ENCODE data around the gene KBTBD4.
"Not testable (repeated sequence)": the region's sequence is repeated elsewhere in the genome, so short reads cannot be mapped to it uniquely, and the experiment has no call there.

Gene KBTBD4

GRCh38 chr11:47550288-47551047 is 28.3 kb downstream of the KBTBD4 start:
- no peak overlapping the region for H3K4me3 ChIP-seq (ENCODE audit: low read length)
- DNase-seq (ENCODE audit: low read depth) = no peak
- no peak for TF ChIP-seq CTCF (conservative IDR thresholded peaks at IDR 0.05; ENCODE audit: low read depth, low read length)

- not testable (repeated sequence) for H3K4me3 ChIP-seq (ENCODE audit: low read length); DNase-seq (ENCODE audit: low read depth)
Observed at GRCh38 chr11:47546274-47546673, 32.5 kb downstream of the KBTBD4 start.

GRCh38 chr11:47545298-47545697 is 33.5 kb downstream of the KBTBD4 start:
- no peak for TF ChIP-seq CTCF (conservative IDR thresholded peaks at IDR 0.05; ENCODE audit: low read depth, low read length)
- no peak for DNase-seq (ENCODE audit: low read depth)
- no peak overlapping the region for H3K4me3 ChIP-seq (ENCODE audit: low read length)

- no peak for DNase-seq (ENCODE audit: low read depth)
- TF ChIP-seq CTCF (conservative IDR thresholded peaks at IDR 0.05; ENCODE audit: low read depth, low read length) = no peak
- H3K4me3 ChIP-seq (ENCODE audit: low read length) = no peak overlapping the region
Observed at GRCh38 chr11:47541070-47541469, 37.7 kb downstream of the KBTBD4 start.

GRCh38 chr11:47539681-47540039 is 39.1 kb downstream of the KBTBD4 start:
- H3K4me3 ChIP-seq (ENCODE audit: low read length) = no peak overlapping the region

GRCh38 chr11:47538741-47539565 is 39.8 kb downstream of the KBTBD4 start:
- no peak overlapping the region for H3K4me3 ChIP-seq (ENCODE audit: low read length)
- DNase-seq (ENCODE audit: low read depth) = no peak

More at GRCh38 chr11:47539681-47540039, 39.1 kb downstream of the KBTBD4 start:
- DNase-seq (ENCODE audit: low read depth) = no peak
- TF ChIP-seq CTCF (conservative IDR thresholded peaks at IDR 0.05; ENCODE audit: low read depth, low read length) = no peak

GRCh38 chr11:47536915-47537314 is 41.9 kb downstream of the KBTBD4 start:
- no peak overlapping the region for H3K4me3 ChIP-seq (ENCODE audit: low read length)
- DNase-seq (ENCODE audit: low read depth) = no peak
- TF ChIP-seq CTCF (conservative IDR thresholded peaks at IDR 0.05; ENCODE audit: low read depth, low read length) = no peak

More at GRCh38 chr11:47538741-47539565, 39.8 kb downstream of the KBTBD4 start:
- no peak for TF ChIP-seq CTCF (conservative IDR thresholded peaks at IDR 0.05; ENCODE audit: low read depth, low read length)
